GM20431 (cell line): ENCODE data around the gene CCNG2.

Experiments
- in situ Hi-C: fragments of 300-500 bp; cut with MseI, MboI; formaldehyde crosslinking; loops from one replicate; pipeline ENCODE4 v1.15.0; 2020; ENCODE audit warnings: low sequenced_read_pairs; ENCODE audit not compliant: unreplicated experiment

Gene CCNG2

DNA sequence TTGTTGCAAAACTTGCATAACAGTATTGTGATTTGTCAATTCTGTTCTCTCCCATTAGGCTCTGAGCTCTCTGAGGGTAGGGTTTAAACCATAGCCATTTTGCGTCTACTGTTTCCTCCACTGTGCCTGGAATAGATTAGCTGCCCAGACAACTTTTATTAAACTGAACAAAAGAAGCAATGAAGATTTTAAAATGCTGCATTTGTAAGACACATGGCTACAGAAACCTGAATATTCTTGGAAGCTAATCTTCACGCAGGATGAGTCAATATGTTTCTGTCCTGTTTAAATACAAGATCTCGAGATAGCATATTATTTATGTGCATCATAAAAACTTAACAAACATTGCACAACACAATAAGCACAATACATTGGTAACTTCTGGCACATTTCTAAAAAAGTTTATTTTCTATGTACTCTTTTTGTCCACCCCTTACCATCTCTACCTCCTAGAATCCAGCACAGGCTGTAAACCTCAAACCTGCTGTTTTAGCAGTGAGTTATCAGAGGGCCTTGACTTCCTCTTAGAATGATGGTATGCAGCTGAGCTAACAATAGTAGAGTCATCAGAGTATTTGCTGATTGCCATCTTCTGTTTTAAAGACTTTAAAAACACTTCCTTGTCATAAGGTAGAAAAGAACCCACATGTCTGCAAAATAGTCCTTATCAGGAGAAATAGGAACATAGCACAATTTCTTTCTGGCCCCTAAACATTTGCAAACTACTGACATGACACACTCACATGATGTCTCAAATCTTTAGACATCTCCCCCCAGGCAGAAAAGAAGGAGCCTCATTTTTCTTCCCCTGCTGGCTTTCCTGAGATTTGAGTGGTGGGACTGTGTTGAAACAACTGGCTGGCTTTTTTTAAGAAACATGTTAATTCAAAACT, 10.6 kb upstream of the CCNG2 start:
- in situ Hi-C loops, result no loop called here

DNA sequence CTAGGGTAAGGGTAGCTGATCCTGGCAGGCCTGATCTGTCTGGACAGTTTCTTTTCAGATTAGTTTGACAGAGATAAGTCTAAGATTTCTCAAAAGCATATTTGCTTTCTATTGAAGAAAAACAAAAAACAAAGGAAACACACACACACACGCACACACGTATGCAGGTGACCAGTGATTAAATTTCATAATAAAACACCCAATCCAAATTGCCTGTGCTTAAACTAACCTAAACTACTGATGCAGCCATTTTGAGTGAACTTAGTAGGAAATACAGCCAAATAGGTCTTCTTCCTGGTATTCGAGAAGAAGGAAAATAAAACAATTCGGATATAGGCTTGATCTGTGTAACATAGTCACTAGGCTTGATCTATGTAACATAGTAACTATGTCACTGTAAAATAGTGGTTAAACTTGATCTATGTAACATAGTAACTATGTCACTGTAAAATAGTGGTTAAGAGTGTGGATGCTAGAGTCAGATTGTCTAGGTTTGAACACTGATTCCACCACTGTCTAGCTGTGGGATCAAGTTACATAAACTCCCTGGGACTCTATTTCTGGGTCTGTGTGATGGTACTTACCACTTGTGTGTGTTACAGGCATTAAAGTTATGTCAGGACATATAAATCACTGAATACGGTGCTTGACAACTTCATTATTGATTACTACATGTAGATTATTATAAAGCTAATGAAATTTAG, 9.8 kb upstream of the CCNG2 start:
- in situ Hi-C loops, result no loop called here

DNA sequence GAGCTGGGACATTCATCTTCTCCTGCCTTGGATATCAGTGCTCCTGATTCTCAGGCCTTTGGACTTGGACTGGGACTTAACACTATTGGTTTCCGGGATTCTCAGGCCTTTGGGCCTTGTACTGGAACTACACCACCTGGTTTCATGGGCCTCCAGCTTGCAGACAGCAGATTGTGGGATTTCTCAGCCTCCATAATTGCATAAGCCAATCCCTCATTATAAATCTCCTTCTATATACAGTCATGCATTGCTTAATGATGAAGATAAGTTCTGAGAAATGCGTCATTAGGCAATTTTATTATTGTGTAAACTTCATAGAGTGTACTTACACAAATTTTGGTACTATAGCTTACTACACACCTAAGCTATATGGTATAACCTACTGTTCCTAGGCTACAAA, 8.9 kb upstream of the CCNG2 start:
- in situ Hi-C loops, result no loop called here

DNA sequence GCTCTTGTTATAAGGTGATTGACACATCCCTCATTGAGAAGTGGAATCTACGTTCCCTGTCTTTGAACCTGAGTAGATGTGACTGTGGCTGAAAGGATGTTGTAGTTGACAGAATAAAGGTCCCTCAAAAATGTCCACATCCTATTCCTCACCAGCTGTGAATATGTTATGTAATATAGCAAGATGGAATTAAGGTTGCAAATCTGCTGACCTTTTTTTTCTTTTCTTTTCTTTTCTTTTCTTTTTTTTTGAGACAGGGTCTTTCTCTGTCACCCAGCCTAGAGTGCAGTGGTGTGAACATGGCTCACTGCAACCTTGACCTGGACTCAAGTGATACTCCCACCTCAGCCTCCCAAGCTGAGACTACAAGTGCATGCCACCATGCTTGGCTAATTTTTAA, 7.2 kb upstream of the CCNG2 start:
- in situ Hi-C loops, result no loop called here

DNA sequence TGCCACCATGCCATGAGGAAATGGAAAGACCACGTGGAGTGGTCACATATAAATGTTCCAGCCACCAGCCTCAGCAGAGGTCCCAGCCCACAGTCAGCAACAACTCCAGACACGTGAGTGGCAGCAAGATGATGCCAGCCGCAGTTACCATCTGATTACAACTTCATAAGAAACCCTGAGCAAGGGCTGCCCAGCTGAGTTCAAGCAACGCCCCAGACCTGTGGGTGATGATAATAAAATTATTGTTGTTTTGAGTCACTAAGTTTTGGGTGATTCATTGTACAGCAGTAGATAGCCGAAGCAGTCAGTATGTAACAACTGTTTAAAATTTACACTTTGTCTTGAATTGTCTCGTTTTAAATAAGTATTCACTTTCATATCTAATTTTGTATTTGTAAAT, 5.8 kb upstream of the CCNG2 start:
- in situ Hi-C loops, result no loop called here

DNA sequence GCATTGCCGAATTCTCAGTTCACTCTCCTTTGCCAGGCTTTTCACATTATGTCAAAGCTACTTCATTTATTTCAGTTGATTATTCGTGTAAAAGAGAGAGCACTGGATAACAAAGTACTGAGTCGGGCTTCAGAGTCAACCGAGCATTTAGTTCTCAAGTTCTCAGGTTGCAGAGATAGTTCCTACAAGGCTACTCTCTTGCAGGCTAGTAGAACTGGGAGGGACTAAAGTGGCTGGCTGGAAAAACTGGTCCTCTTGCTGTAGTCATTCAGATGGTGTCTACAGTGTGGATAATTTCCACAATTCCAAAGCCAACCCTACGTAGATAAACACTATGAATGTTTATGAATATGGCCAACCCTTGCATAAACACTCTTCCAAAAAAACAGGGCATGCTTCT, 4.6 kb upstream of the CCNG2 start:
- in situ Hi-C loops, result no loop called here

DNA sequence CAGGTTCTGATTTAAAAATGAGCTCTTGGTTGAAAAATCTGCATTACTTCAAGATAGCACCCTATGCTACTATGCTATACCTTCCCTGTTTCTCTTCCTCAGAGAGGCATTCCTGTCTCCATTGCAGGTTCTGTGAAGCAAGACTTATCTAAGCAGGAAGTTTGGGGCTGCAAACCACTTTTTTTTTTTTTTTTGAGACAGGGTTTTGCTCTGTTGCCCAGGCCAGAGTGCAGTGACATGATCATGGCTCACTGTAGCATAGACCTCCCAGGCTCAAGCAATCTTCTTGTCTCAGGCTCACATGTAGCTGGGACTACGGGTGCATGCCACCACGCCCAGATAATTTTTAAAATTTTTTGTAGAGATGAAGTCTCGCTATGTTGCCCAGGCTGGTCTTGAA, 4.0 kb upstream of the CCNG2 start:
- in situ Hi-C loops, result no loop called here

DNA sequence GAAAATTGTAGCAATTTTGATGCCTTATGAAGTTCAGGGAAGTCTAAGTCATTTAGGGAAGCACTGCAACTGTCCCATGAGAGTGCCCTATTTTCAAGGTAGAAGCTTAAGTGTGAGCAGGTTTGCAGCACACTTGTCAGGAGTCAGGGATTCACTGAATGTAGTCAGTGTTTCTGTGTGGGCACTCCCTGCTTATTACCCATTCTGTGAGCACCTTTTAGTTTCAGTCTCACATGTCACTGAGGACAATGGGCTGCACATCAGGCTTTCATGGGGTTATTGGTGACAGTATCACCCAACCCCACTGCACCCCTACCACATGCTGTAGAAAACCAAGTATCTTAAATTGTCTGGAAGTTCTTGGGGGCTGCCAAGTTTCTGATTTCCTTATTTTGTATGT, 2.9 kb upstream of the CCNG2 start:
- in situ Hi-C loops, result no loop called here

DNA sequence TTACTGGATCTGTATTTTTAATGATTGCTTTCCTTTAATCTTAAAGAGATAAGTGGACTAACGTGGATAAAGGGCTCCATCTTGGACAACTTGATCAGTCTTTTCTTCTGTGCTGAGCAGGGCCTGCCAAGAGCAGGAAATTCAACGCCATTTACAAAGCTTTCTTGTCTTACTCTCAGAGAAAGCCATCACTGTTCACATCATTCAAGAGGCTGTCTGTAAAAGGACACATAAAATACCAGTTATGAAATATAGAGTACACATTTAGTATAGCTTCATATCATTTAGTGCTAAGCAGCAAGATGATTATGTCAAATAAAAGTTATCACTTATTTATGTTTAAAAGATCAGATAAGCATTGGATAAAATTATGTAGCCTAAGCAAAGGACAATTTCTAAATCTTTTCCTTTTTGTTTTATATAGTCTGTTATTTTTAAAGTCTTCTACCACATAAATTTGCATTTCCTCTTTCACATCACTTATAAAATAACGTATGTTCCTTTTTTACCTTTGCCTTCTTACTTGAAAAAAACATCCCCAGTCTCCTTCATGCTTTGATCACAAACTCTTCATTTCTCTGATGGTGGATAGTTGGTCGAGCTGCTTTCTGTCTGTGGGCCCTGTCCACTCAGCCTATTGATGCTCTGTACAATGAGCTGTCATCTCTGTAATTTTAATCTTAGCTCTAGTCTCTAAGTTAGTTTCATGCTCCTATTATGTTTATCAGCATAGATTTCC, 2.1 kb upstream of the CCNG2 start:
- in situ Hi-C loops, result no loop called here

DNA sequence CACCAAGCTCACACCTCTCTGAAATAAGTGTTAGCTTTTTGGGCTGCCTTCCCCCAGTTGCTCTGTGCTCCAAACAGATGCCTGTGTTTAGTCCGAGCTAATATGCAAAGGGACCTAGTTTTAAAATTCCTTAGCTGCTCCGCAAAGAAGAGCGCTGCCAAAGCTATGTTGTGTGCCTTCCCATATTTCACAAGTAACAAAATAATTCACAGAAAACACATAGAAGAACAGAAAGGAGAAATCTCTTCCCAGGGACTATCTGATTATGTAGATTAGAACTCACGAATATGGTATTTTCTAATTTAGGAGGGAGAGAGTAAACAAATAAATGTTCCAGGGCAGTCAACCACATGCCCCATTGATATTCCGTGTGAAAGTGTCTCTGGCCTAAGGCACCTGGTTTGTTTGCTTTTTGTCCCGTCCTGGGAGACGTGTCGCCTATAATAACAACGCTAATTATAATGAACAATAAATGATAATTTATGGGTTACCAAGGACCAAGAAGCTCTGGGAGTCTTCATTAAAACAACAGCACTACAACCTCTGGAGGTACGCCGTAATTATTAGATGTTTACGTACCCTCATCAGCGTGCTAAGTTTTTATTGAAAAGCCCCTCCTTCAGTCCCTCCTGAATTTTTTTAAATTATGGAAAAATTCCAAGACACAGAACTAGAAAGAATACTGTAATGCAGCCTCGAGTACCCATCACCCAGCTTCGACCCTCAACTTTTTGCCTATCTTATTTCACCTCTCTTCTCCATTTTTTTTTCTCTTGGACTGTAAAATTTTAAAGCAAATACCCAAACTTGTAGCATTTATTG, 1.2 kb upstream of the CCNG2 start:
- in situ Hi-C loops, result no loop called here

DNA sequence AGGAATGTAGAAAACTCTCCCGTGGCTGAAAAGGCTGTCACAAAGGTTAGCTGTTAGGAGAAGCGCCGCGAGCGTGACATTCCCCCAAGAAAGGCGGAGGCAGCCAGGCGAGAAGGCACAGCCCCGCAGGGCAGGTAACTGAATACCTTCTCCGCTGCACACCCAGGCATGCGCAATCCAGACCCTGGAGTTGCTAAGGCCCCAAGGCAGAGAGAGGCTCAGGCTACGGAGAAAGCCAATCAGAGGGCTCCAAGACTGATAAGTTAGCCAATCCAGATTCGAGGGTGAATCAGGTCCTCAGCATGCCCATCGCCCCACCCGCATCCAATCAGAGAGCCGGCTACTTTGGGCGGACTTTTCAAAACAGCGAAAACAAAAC, 485 bp upstream of the CCNG2 start:
- in situ Hi-C loops, result no loop called here

DNA sequence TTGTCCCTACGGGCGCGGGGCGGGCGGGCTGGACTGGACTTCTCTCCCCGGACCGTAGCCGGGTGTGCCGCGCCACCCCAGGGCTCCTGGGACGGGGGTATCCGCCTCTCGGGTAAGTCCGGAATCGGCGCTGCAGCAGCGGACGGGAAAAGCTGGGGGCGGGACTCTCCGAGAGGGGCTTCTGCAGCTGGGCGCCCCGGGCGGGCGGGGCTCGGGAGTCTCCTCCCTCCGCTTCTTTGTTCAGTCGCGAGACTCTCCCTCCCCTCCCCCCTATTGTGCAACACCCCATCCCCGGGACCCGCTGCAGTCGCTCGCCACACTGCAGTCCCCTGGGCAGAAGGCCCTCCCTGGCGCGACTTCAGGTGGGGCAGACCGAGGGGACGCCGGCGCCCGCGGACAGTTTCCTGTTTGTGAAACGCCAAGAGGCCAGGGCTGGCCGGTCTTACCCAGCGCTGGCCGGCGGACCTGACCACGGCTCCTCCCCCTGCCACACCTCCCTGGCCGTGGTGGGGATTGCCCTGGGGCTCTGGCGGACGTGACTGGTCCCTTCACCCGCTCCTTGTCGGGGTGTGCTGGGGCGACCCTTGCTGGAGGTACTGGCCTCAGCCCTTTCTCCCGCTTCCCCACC, 966 bp downstream of the CCNG2 start:
- in situ Hi-C loops, result no loop called here

DNA sequence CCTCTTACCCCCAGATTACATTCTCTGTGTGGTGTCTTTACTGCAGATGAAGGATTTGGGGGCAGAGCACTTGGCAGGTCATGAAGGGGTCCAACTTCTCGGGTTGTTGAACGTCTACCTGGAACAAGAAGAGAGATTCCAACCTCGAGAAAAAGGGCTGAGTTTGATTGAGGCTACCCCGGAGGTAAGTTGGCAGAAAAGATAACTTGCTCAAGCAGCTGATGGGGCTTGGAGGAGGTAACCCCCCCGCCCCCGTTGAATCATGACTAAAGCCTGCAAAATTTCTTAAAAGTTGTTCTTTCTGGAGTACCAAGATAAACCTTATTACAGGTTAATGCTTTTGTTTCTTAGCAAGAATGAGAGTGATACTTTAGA, 1.5 kb downstream of the CCNG2 start:
- in situ Hi-C loops, result no loop called here

DNA sequence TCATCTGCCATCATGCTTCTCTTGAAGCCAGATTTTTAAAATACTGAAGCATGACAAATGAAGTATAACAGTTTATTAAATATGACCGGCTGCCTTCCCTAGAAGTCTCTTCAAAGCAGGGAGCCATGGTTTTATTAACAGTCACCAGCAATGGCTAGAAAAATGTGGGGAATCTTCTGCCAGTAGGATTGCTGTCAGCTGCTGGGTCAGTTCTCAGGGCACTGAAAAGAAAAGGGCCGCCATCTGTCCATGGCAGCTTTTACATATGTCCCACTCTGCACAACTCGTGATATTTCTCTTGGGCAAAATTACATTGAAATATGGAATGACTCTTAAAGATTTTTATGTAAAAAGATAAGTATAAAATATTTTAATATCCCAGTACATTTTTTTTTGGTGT, 2.8 kb downstream of the CCNG2 start:
- in situ Hi-C loops, result no loop called here

DNA sequence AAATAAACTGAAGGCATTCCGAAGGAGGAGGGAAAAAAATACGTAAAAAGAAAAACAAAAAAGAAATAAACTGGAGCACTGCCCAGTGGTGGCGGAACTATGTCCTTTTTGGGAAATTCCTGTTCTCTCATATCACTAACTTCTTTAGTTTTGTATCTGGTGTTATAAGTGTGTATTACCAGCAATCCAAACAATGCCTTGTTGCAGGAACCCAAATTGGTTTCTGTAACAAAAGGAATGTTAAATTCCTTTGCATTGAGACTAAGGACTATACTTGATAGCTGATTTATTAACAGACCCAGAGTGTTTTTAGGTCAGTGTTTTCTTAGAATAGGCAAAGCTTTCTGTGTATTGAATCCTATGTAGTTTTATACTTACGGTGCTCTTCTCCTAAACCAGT, 6.6 kb downstream of the CCNG2 start:
- in situ Hi-C loops, result no loop called here

DNA sequence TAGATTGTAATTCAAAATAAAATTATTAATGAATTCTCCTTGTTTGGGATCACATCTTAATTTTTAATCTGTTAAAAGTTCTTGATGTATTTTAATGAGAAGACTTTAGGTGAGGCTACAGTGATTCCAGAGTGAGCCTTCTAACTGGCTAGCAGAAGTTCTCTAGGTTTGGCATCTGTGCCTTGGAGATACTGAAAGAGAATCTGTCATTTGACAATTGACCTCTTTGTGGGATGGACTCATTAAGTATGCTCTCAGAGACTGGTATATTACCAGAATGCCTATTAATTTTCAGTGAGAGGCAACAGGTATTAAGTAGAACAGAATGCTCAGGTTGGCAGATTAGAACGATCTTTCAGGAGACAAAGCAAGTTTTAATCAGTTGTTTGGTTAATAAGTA, 10.2 kb downstream of the CCNG2 start:
- in situ Hi-C loops, result no loop called here

DNA sequence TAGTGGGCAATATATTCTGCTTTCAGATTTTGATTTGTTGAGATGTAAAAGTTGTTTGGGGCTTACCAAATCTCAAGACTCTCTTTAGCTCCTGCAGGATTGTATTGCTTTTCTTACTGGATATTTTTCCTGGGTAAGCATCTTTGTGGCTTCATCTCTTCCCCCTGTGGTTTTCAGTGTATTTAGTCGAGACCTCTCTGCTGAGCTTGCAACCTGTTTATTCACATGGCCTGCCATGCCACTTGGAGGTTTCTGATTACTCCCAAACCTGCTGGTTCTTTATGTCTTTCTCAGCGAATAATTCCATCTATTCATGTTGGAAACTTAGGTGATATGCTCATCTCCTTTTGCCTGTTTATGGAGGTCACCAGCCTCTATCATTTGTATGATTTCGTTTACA, 10.9 kb downstream of the CCNG2 start:
- in situ Hi-C loops, result no loop called here

DNA sequence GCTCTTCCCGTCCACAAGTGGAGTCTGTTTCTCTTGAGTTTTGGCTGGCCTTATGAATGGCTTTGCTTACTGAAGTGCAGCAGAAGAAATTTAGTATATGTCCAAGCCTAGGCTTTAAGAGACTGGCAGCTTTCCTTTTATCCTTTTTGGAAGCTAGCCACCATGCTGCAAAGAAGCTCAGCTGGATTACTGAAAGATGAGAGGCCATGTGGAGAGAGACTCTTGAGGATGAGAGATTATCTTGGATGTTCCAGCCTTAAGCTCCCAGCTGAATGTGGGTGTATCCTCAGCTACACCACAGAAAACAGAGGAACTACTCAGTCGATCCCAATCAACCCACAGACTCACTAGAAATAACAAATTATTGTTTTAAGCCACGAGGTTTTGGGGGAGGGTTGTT, 12.5 kb downstream of the CCNG2 start:
- in situ Hi-C loops, result no loop called here

DNA sequence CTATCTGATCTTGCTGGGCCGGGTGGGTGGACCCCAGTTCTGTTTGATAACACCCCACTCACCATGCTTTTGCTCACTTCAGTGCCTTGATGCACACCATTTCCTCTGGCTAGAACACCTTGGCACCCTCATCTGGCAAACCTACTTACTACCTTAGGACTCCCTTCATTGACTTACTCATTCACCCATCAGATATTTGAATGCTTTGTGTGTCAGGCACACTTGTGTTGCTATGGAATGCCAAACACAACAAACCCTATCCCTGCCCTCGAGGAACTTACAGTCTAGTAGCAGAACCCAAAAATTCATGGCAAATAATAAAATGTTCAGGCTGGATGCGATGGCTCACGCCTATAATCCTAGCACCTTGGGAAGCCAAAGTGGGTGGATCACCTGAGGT, 13.9 kb downstream of the CCNG2 start:
- in situ Hi-C loops, result no loop called here

DNA sequence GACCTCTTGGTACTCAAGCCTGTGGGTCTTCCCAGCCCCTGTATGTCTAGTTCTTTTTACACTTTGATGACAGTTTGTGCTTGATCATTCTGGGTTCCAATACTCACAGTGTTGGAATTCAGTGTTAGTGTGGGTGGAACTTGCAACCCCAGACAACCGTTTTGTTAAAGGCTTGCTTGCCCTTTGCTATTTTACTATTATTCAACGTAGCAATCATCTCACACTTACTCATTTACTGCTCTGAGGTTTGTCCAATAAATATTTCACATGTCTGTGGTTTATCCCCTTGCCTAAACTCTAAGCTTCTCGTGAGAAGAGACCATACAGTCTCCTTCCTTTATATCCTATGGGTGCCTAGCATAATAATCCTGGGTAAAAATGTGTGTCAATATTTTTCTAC, 15.3 kb downstream of the CCNG2 start:
- in situ Hi-C loops, result no loop called here
